ENCODE measurements around the gene C2orf68.
A peak's percentile ranks its signal among the peaks of the same experiment; 100 is the strongest.

Gene C2orf68

GRCh38 chr2:85589181-85589580, 22.7 kb downstream of the C2orf68 start:
- Mint-ChIP-seq H3K4me1 (peaks cover 39% of the 10 kb centered on the region), H3K27me3 (ENCODE audit: low read depth) (no peaks in the 10 kb centered on the region), H3K27ac (peak overlapping the region in 1 of 3 experiments; percentile 18), H3K9me3 (no peaks in the 10 kb centered on the region), H3K4me3 (no peak overlapping the region), H3K36me3 (ENCODE audit: low read depth) (no peaks in the 10 kb centered on the region)
- no peak for TF ChIP-seq CTCF (IDR thresholded peaks at IDR 0.05; ENCODE audit: unreplicated experiment in 3 of 3)

DNA sequence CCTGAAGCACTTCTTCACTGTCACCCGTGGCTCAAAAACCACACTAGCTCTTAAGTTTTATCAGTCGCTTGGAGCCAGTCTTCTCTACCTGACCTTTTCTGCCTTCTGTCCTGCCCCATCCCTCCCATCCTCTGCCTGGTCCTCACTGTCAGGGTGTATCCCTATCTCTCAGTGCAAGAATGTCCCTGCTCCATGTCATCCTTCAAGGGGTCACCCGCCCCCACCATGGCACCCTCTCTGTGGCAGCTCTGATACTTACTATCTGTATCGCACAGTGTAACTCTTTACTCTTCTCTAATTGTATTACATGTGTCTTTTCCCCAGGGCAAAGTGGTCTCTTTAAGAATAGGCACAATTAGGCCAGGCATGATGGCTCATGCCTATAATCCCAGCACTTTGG, 23.2 kb downstream of the C2orf68 start:
- peaks cover 37% of the 10 kb centered on the region for H3K4me1 Mint-ChIP-seq
- peak overlapping the region; percentile 15 to 39 (median 18) for H3K27ac Mint-ChIP-seq
- H3K27me3 Mint-ChIP-seq (ENCODE audit: low read depth) = no peaks in the 10 kb centered on the region
- no peaks in the 10 kb centered on the region for H3K36me3 Mint-ChIP-seq (ENCODE audit: low read depth)
- no peak overlapping the region for H3K4me3 Mint-ChIP-seq
- no peak for TF ChIP-seq CTCF (IDR thresholded peaks at IDR 0.05; ENCODE audit: unreplicated experiment in 3 of 3)
- H3K9me3 Mint-ChIP-seq = no peaks in the 10 kb centered on the region

GRCh38 chr2:85588236-85588635, 23.6 kb downstream of the C2orf68 start:
- Mint-ChIP-seq H3K27ac (peak overlapping the region; percentile 15 to 39 (median 18)), H3K27me3 (ENCODE audit: low read depth) (no peaks in the 10 kb centered on the region), H3K4me3 (no peak overlapping the region), H3K9me3 (no peaks in the 10 kb centered on the region), H3K4me1 (peaks cover 37% of the 10 kb centered on the region), H3K36me3 (ENCODE audit: low read depth) (no peaks in the 10 kb centered on the region)
- TF ChIP-seq CTCF (IDR thresholded peaks at IDR 0.05; ENCODE audit: unreplicated experiment in 3 of 3) = no peak

DNA sequence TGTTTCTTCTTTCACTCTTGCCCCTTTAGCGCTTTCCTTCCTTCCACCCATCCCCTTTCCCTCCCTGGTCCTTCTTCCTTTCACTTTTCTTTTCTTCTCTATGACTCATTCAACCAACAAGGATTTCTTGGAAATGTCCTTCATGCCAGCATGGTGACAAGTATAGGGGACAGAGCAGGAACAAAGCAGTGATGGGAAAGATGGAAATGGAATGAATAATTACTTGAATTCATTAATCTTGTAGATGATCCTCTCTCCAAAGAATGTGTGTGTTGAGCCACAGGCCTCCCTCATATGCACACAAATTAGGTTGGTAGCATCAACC, 26.1 kb downstream of the C2orf68 start:
- Mint-ChIP-seq H3K4me3 (no peak overlapping the region), H3K4me1 (peaks cover 42% of the 10 kb centered on the region), H3K27ac (peak overlapping the region; percentile 62 to 95 (median 85)), H3K27me3 (ENCODE audit: low read depth) (no peaks in the 10 kb centered on the region), H3K9me3 (no peaks in the 10 kb centered on the region), H3K36me3 (ENCODE audit: low read depth) (peaks cover 5% of the 10 kb centered on the region)
- no peak for TF ChIP-seq CTCF (IDR thresholded peaks at IDR 0.05; ENCODE audit: unreplicated experiment in 3 of 3)

GRCh38 chr2:85584857-85585780, 26.7 kb downstream of the C2orf68 start:
- no peaks in the 10 kb centered on the region for H3K9me3 Mint-ChIP-seq
- peak overlapping the region in 2 of 3 experiments; percentile 25 to 27 for H3K4me3 Mint-ChIP-seq
- H3K36me3 Mint-ChIP-seq (ENCODE audit: low read depth) = peaks cover 5% of the 10 kb centered on the region
- H3K27ac Mint-ChIP-seq = peak overlapping the region; percentile 62 to 95 (median 85)
- no peak for TF ChIP-seq CTCF (IDR thresholded peaks at IDR 0.05; ENCODE audit: unreplicated experiment in 3 of 3)
- no peaks in the 10 kb centered on the region for H3K27me3 Mint-ChIP-seq (ENCODE audit: low read depth)
- H3K4me1 Mint-ChIP-seq = peaks cover 39% of the 10 kb centered on the region
